GM23338 (cell line): ENCODE measurements around the gene PPP6R2. TPM values are rescaled to one million over a fixed set of nuclear protein-coding genes. Genes with fewer than 3 reads are reported as not detected.

Source experiments
- ATAC-seq: fragments of 200-7000 bp; cut with Tn5 transposase; 3 replicates; pipeline ENCODE4 v1.9.1; 2020
- DNase-seq: peaks from one replicate; pipeline ENCODE4 v3.0.0-alpha.2; 2015; ENCODE audit warnings: low spot score
- H2AFZ ChIP-seq: fragments of 200-600 bp; sonication (generic); 2 replicates; pipeline ENCODE4 v1.8.0; 2016; ENCODE audit warnings: antibody characterized with exemption, mild to moderate bottlenecking, moderate library complexity
- H3F3A ChIP-seq: fragments of 200-600 bp; sonication (generic); replicated peaks from 2 replicates; pipeline ENCODE4 v1.8.0; 2017; ENCODE audit warnings: antibody characterized with exemption, mixed run types, low read depth
- H3K27ac ChIP-seq: fragments of 200-600 bp; sonication (generic); 2 replicates; pipeline ENCODE4 v1.6.1; 2016; ENCODE audit warnings: low read depth
- H3K27me3 ChIP-seq: fragments of 200-600 bp; sonication (generic); 2 replicates; pipeline ENCODE4 v1.8.0; 2016; ENCODE audit warnings: mild to moderate bottlenecking, mixed run types, moderate library complexity; ENCODE audit not compliant: insufficient read depth
- H3K36me3 ChIP-seq: fragments of 200-600 bp; sonication (generic); 2 replicates; pipeline ENCODE4 v1.8.0; 2016; ENCODE audit warnings: mild to moderate bottlenecking; ENCODE audit not compliant: insufficient read depth
- H3K4me1 ChIP-seq: fragments of 200-600 bp; sonication (generic); 2 replicates; pipeline ENCODE4 v1.8.0; 2016; ENCODE audit warnings: mild to moderate bottlenecking, moderate library complexity; ENCODE audit not compliant: insufficient read depth
- H3K4me2 ChIP-seq: fragments of 200-600 bp; sonication (generic); 2 replicates; pipeline ENCODE4 v1.7.1; 2017; ENCODE audit warnings: mixed run types
- H3K4me3 ChIP-seq: fragments of 200-600 bp; sonication (generic); 2 replicates; pipeline ENCODE4 v1.6.1; 2016; ENCODE audit warnings: mixed run types
- H3K79me2 ChIP-seq: fragments of 200-600 bp; sonication (generic); replicated peaks from 2 replicates; pipeline ENCODE4 v1.8.0; 2017; ENCODE audit warnings: mild to moderate bottlenecking; ENCODE audit not compliant: insufficient read depth
- H3K9me2 ChIP-seq: fragments of 200-600 bp; sonication (generic); 2 replicates; pipeline ENCODE4 v1.8.0; 2017; ENCODE audit not compliant: insufficient read depth
- H4K20me1 ChIP-seq: fragments of 200-600 bp; sonication (generic); replicated peaks from 2 replicates; pipeline ENCODE4 v1.8.0; 2017; ENCODE audit warnings: mild to moderate bottlenecking; ENCODE audit not compliant: insufficient read depth
- H3K27ac Mint-ChIP-seq: 2 replicates; pipeline ENCODE4 v1.8.0; 2020; ENCODE audit warnings: inconsistent platforms, mild to moderate bottlenecking, moderate library complexity, mixed read lengths
- H3K27me3 Mint-ChIP-seq: 3 replicates; pipeline ENCODE4 v1.8.0; 2022; ENCODE audit warnings: low read depth, mild to moderate bottlenecking, moderate library complexity, mixed read lengths, inconsistent platforms; ENCODE audit not compliant: insufficient read depth, poor library complexity
- H3K36me3 Mint-ChIP-seq: 3 replicates; pipeline ENCODE4 v1.8.0; 2021; ENCODE audit warnings: low read depth, mild to moderate bottlenecking, inconsistent platforms, moderate library complexity, mixed read lengths
- H3K4me1 Mint-ChIP-seq: 3 replicates; pipeline ENCODE4 v1.8.0; 2020; ENCODE audit warnings: mild to moderate bottlenecking, inconsistent platforms, mixed read lengths
- H3K4me3 Mint-ChIP-seq: 3 replicates; pipeline ENCODE4 v1.8.0; 2021; ENCODE audit warnings: moderate library complexity, mild to moderate bottlenecking, inconsistent platforms, mixed read lengths
- H3K9me3 Mint-ChIP-seq: 3 replicates; pipeline ENCODE4 v1.8.0; 2020; ENCODE audit warnings: moderate library complexity, mild to moderate bottlenecking, inconsistent platforms, mixed read lengths
- CTCF ChIP-seq, 2 experiments: fragments of 200-600 bp in 1 of 2; sonication (generic) in 1 of 2; conservative IDR thresholded peaks; 2 replicates each; pipeline versions ENCODE4 v1.5.1 to v1.6.1; 2016 to 2017; ENCODE audit warnings: antibody characterized with exemption in 2 of 2, low read depth in 2 of 2, mild to moderate bottlenecking in 2 of 2, moderate library complexity in 1 of 2
- ETS1 ChIP-seq: IDR thresholded peaks from 2 replicates; pipeline ENCODE4 v1.6.1; 2016; ENCODE audit warnings: antibody characterized with exemption
- EZH2 ChIP-seq: fragments of 200-600 bp; sonication (generic); IDR thresholded peaks from one replicate; pipeline ENCODE4 v1.8.0; 2017; ENCODE audit warnings: antibody characterized with exemption, mild to moderate bottlenecking, low read depth; ENCODE audit not compliant: unreplicated experiment
- EZH2phosphoT487 ChIP-seq: fragments of 200-600 bp; sonication (generic); IDR thresholded peaks from one replicate; pipeline ENCODE4 v1.8.1; 2018; ENCODE audit warnings: antibody characterized with exemption; ENCODE audit not compliant: unreplicated experiment
- JUNB ChIP-seq: IDR thresholded peaks from one replicate; pipeline ENCODE4 v1.6.1; 2016; ENCODE audit warnings: antibody characterized with exemption; ENCODE audit not compliant: unreplicated experiment
- NANOG ChIP-seq: IDR thresholded peaks from 2 replicates; pipeline ENCODE4 v1.6.1; 2016; ENCODE audit warnings: antibody characterized with exemption, borderline replicate concordance
- POLR2AphosphoS5 ChIP-seq: IDR thresholded peaks from 2 replicates; pipeline ENCODE4 v1.6.1; 2016; ENCODE audit warnings: antibody characterized with exemption, low read depth
- REST ChIP-seq: IDR thresholded peaks from one replicate; pipeline ENCODE4 v1.6.1; 2018; ENCODE audit warnings: antibody characterized with exemption; ENCODE audit not compliant: unreplicated experiment
- STAT1 ChIP-seq: IDR thresholded peaks from one replicate; pipeline ENCODE4 v1.6.1; 2016; ENCODE audit warnings: antibody characterized with exemption; ENCODE audit not compliant: unreplicated experiment
- polyA plus RNA-seq: library from polyadenylated mRNA; unstranded; fragments of >200 nt; fragmentation: Nextera tagmentation; extraction: Ambion mirVana; gene quantifications from 2 replicates; pipeline ENCODE4 v1.2.1, GENCODE V29; 2016
- total RNA-seq: library from RNA; depleted of rRNA; stranded (reverse); fragments of >200 nt; shearing (Covaris generic); gene quantifications from 2 replicates; pipeline ENCODE4 v1.2.3, GENCODE V29; 2014

The PPP6R2 gene
- total and polyA plus RNA-seq, 2 experiments from 2014 or later = 11.9 to 45.8 TPM

GRCh38 chr22:50357222-50357621 is 14.1 kb downstream of the PPP6R2 start:
- ATAC-seq = no peak
- Histone ChIP-seq H3F3A (no peaks in the 10 kb centered on the region), H3K4me2 (no peak overlapping the region), H2AFZ (no peak overlapping the region), H3K79me2 (peaks cover 73% of the 10 kb centered on the region), H3K4me3 (no peak overlapping the region), H3K4me1 (no peaks in the 10 kb centered on the region), H3K9me2 (no peaks in the 10 kb centered on the region), H4K20me1 (peaks cover 21% of the 10 kb centered on the region), H3K27me3 (no peaks in the 10 kb centered on the region), H3K36me3 (no peaks in the 10 kb centered on the region), H3K27ac (no peak overlapping the region)
- H3K9me3 Mint-ChIP-seq = no peaks in the 10 kb centered on the region
- H3K36me3 Mint-ChIP-seq = peaks cover 7% of the 10 kb centered on the region; the same call in 2 of the 3 replicates
- no peak for DNase-seq
- H3K4me3 Mint-ChIP-seq = no peak overlapping the region
- no peak overlapping the region for H3K27ac Mint-ChIP-seq
- H3K4me1 Mint-ChIP-seq = no peaks in the 10 kb centered on the region; the same call in 1 of the 3 replicates
- peaks cover 1% of the 10 kb centered on the region for H3K27me3 Mint-ChIP-seq
- TF ChIP-seq EZH2phosphoT487 = no peak
- TF ChIP-seq REST = no peak

- Mint-ChIP-seq H3K9me3 (no peaks in the 10 kb centered on the region), H3K27me3 (peaks cover 3% of the 10 kb centered on the region), H3K4me3 (no peak overlapping the region), H3K27ac (no peak overlapping the region), H3K4me1 (no peaks in the 10 kb centered on the region; the same call in 1 of the 3 replicates), H3K36me3 (peaks cover 7% of the 10 kb centered on the region; the same call in 2 of the 3 replicates)
- no peak overlapping the region for H2AFZ ChIP-seq
- DNase-seq (no peak), ATAC-seq (no peak)
- no peak overlapping the region for H3K4me3 ChIP-seq
- H3K4me1 ChIP-seq = no peaks in the 10 kb centered on the region
- H3K27ac ChIP-seq = no peak overlapping the region
- no peaks in the 10 kb centered on the region for H3K36me3 ChIP-seq
- H3F3A ChIP-seq = no peaks in the 10 kb centered on the region
- no peaks in the 10 kb centered on the region for H3K27me3 ChIP-seq
- TF ChIP-seq POLR2AphosphoS5 = no peak
- TF ChIP-seq NANOG = no peak
- no peak for TF ChIP-seq ETS1
- H3K9me2 ChIP-seq = no peaks in the 10 kb centered on the region
- peaks cover 78% of the 10 kb centered on the region for H3K79me2 ChIP-seq
- no peak overlapping the region for H3K4me2 ChIP-seq
- peaks cover 21% of the 10 kb centered on the region for H4K20me1 ChIP-seq
Observed at GRCh38 chr22:50357756-50358155, 14.6 kb downstream of the PPP6R2 start.

GRCh38 chr22:50360578-50360977 is 17.5 kb downstream of the PPP6R2 start:
- no peaks in the 10 kb centered on the region for H3K9me2 ChIP-seq
- TF ChIP-seq ETS1 (no peak), EZH2phosphoT487 (no peak), JUNB (no peak), EZH2 (no peak), CTCF (conservative IDR thresholded peaks at IDR 0.05; ENCODE audit: low read depth in 2 of 2) (no peak), STAT1 (no peak)
- H3K9me3 Mint-ChIP-seq = no peaks in the 10 kb centered on the region
- no peak overlapping the region for H3K4me3 ChIP-seq
- no peaks in the 10 kb centered on the region for H3K36me3 ChIP-seq
- DNase-seq (no peak), ATAC-seq (no peak)
- H3K27me3 ChIP-seq = no peaks in the 10 kb centered on the region
- H3F3A ChIP-seq = no peaks in the 10 kb centered on the region
- peaks cover 12% of the 10 kb centered on the region; the same call in 2 of the 3 replicates for H3K36me3 Mint-ChIP-seq
- peaks cover 37% of the 10 kb centered on the region for H4K20me1 ChIP-seq
- no peaks in the 10 kb centered on the region for H3K4me1 ChIP-seq
- no peak overlapping the region for H3K27ac Mint-ChIP-seq
- peaks cover 3% of the 10 kb centered on the region for H3K27me3 Mint-ChIP-seq
- H3K27ac ChIP-seq = no peak overlapping the region
- H3K4me1 Mint-ChIP-seq = no peaks in the 10 kb centered on the region; the same call in 1 of the 3 replicates
- H2AFZ ChIP-seq = no peak overlapping the region
- H3K4me2 ChIP-seq = no peak overlapping the region
- H3K79me2 ChIP-seq = peaks cover 97% of the 10 kb centered on the region
- H3K4me3 Mint-ChIP-seq = no peak overlapping the region
